HL-60 (cell line): ENCODE measurements around the gene FNDC5.

Experiments used
- DNase-seq, 2 experiments: peaks; one replicate each; pipeline ENCODE4 v3.0.0-alpha.2; 2010 to 2020; ENCODE audit warnings: low read depth in 1 of 2, low spot score in 1 of 2
- H3K27ac ChIP-seq: fragments of 250-450 bp; sonication (Bioruptor Pico); replicated peaks from 2 replicates; pipeline ENCODE4 v1.5.1; 2020; ENCODE audit warnings: mild to moderate bottlenecking, moderate library complexity
- H3K27me3 ChIP-seq: fragments of 250-450 bp; sonication (Bioruptor Pico); 2 replicates; pipeline ENCODE4 v1.5.1; 2021; ENCODE audit warnings: mild to moderate bottlenecking, moderate library complexity; ENCODE audit not compliant: insufficient read depth, poor library complexity, severe bottlenecking
- H3K4me3 ChIP-seq: replicated peaks from 2 replicates; pipeline ENCODE4 v1.5.1; 2011; ENCODE audit warnings: mild to moderate bottlenecking, control low read depth, low read length; ENCODE audit not compliant: insufficient read depth
- CTCF ChIP-seq: IDR thresholded peaks from one replicate; pipeline ENCODE4 v1.5.1; 2011; ENCODE audit warnings: low read length, control low read depth, inconsistent platforms; ENCODE audit not compliant: insufficient read depth
- GABPA ChIP-seq: IDR thresholded peaks from 2 replicates; pipeline ENCODE4 v1.6.1; 2012; ENCODE audit warnings: low read depth
- POLR2AphosphoS5 ChIP-seq: IDR thresholded peaks from 2 replicates; pipeline ENCODE4 v1.6.1; 2012; ENCODE audit warnings: low read depth
- REST ChIP-seq: IDR thresholded peaks from 2 replicates; pipeline ENCODE4 v1.6.1; 2012; ENCODE audit warnings: low read depth; ENCODE audit not compliant: insufficient replicate concordance
- SPI1 ChIP-seq: IDR thresholded peaks from 2 replicates; pipeline ENCODE4 v1.6.1; 2012; ENCODE audit warnings: low read depth, mild to moderate bottlenecking, borderline replicate concordance
- long read RNA-seq: library from polyadenylated mRNA; unstranded; transcript quantifications from one replicate; pipeline ENCODE4 v2.0.0, GENCODE V29; 2020

The FNDC5 gene
- long read RNA-seq = 0 reads

GRCh38 chr1:32870615-32871363 lies at the start of gene FNDC5:
Gene FNDC5 (minus strand): TSS chr1:32870912.
- TF ChIP-seq POLR2AphosphoS5 = no peak
- TF ChIP-seq REST = no peak
- no peak for TF ChIP-seq CTCF
- no peak for TF ChIP-seq GABPA
- no peak for TF ChIP-seq SPI1
- no peak for DNase-seq
- Histone ChIP-seq H3K27ac (no peak within 1 kb of the TSS), H3K27me3 (peaks cover 36% of the 10 kb centered on the region), H3K4me3 (no peak within 1 kb of the TSS)

GRCh38 chr1:32919811-32920733 lies 49.4 kb upstream of the FNDC5 start:
- Histone ChIP-seq H3K27me3 (peaks cover 33% of the 10 kb centered on the region), H3K27ac (no peak overlapping the region), H3K4me3 (no peak overlapping the region)
- TF ChIP-seq GABPA = no peak
- no peak for TF ChIP-seq POLR2AphosphoS5
- TF ChIP-seq REST = no peak
- no peak for TF ChIP-seq SPI1
- TF ChIP-seq CTCF = no peak
- DNase-seq = no peak

- Histone ChIP-seq H3K27ac (no peak overlapping the region), H3K27me3 (peaks cover 19% of the 10 kb centered on the region), H3K4me3 (no peak overlapping the region)
- no peak for DNase-seq
- no peak for TF ChIP-seq REST
- no peak for TF ChIP-seq SPI1
- TF ChIP-seq CTCF = no peak
- no peak for TF ChIP-seq POLR2AphosphoS5
- no peak for TF ChIP-seq GABPA
Measured at GRCh38 chr1:32918179-32918578, 47.5 kb upstream of the FNDC5 start.
